CD4-positive, alpha-beta T cell treated with Interleukin-17A for 1 hour (primary cell): ENCODE data around the gene XAGE3.
"Not testable (repeated sequence)": the region's sequence is repeated elsewhere in the genome, so short reads cannot be mapped to it uniquely, and the experiment has no call there.

ENCODE experiments used
- DNase-seq: peaks from one replicate; pipeline ENCODE4 v3.0.0-alpha.2; 2020

The XAGE3 gene

GRCh38 chrX:52867610-52868348, at the start of gene XAGE3:
Gene XAGE3 (minus strand): TSS chrX:52868083. CDS start chrX:52867133, 950 bp downstream.
- no peak for DNase-seq

GRCh38 chrX:52914704-52915103, 46.8 kb upstream of the XAGE3 start:
- DNase-seq = not testable (repeated sequence)

- DNase-seq = not testable (repeated sequence)
Observed at GRCh38 chrX:52913681-52914080, 45.8 kb upstream of the XAGE3 start.

GRCh38 chrX:52909313-52909969, 41.6 kb upstream of the XAGE3 start:
- DNase-seq = not testable (repeated sequence)

GRCh38 chrX:52907900-52908299, 40.0 kb upstream of the XAGE3 start:
- DNase-seq = not testable (repeated sequence)

- DNase-seq = not testable (repeated sequence)
Observed at GRCh38 chrX:52907137-52907536, 39.3 kb upstream of the XAGE3 start.

- DNase-seq = not testable (repeated sequence)
Observed at GRCh38 chrX:52906072-52906471, 38.2 kb upstream of the XAGE3 start.

- DNase-seq = not testable (repeated sequence)
Observed at GRCh38 chrX:52905531-52905930, 37.6 kb upstream of the XAGE3 start.

- not testable (repeated sequence) for DNase-seq
Observed at GRCh38 chrX:52896855-52897709, 29.2 kb upstream of the XAGE3 start, which contains the start of gene FAM156B. Gene FAM156B (plus strand): TSS chrX:52897330. CDS start chrX:52907226, 9,896 bp downstream.

- DNase-seq = not testable (repeated sequence)
Observed at GRCh38 chrX:52896438-52896837, 28.6 kb upstream of the XAGE3 start.

GRCh38 chrX:52888090-52888489, 20.2 kb upstream of the XAGE3 start:
- not testable (repeated sequence) for DNase-seq

- not testable (repeated sequence) for DNase-seq
Observed at GRCh38 chrX:52887459-52887858, 19.6 kb upstream of the XAGE3 start.

- DNase-seq = not testable (repeated sequence)
Observed at GRCh38 chrX:52876386-52876785, 8.5 kb upstream of the XAGE3 start.

GRCh38 chrX:52875436-52875835, 7.6 kb upstream of the XAGE3 start:
- DNase-seq = not testable (repeated sequence)

GRCh38 chrX:52874661-52875060, 6.8 kb upstream of the XAGE3 start:
- no peak for DNase-seq

GRCh38 chrX:52873825-52874224, 5.9 kb upstream of the XAGE3 start:
- not testable (repeated sequence) for DNase-seq

GRCh38 chrX:52870046-52870445, 2.2 kb upstream of the XAGE3 start:
- DNase-seq = no peak

- no peak for DNase-seq
Observed at GRCh38 chrX:52865343-52865998, 2.4 kb downstream of the XAGE3 start.

- not testable (repeated sequence) for DNase-seq
Observed at GRCh38 chrX:52856991-52857525, 10.8 kb downstream of the XAGE3 start.

GRCh38 chrX:52852110-52852860, 15.6 kb downstream of the XAGE3 start:
- DNase-seq = no peak

GRCh38 chrX:52843619-52844018, 24.3 kb downstream of the XAGE3 start:
- DNase-seq = not testable (repeated sequence)
